HepG2 (cell line): ENCODE data around the gene GOLGA7B. TPM values are rescaled to one million over a fixed set of nuclear protein-coding genes. Genes with fewer than 3 reads are reported as not detected.

Experiments used
- ATAC-seq: fragments of 200-7000 bp; cut with Tn5 transposase; 3 replicates; pipeline ENCODE4 v1.9.1; 2020; ENCODE audit warnings: mild to moderate bottlenecking, moderate library complexity
- BruUV-seq: library from RNA; stranded (reverse); fragments of 400-500 nt; replicated peaks from 2 replicates; lab custom pipeline; 2021; lab: Mats Ljungman, UMichigan
- CTCF ChIA-PET: fragments of 300-600 bp; formaldehyde crosslinking; extraction: SDS; loops from one replicate; lab custom pipeline; 2021; ENCODE audit warnings: low total read pairs, inconsistent platforms, low intra/inter-chr PET ratio; lab: Yijun Ruan, JAX
- POLR2A ChIA-PET: fragments of 350-600 bp; sonication (Branson Sonifier 250); formaldehyde crosslinking; loops from one replicate; lab custom pipeline; 2020; ENCODE audit warnings: antibody characterized with exemption, inconsistent platforms; lab: Yijun Ruan, JAX
- DNase-seq: peaks from one replicate; pipeline ENCODE4 v3.0.0-alpha.2; 2015; ENCODE audit warnings: low spot score
- FAIRE-seq: peaks from 3 replicates; lab custom pipeline; 2011; peaks lifted over from hg19 to GRCh38; lab: Jason Lieb, UNC
- H2AFZ ChIP-seq: one replicate; pipeline ENCODE4 v1.6.1; 2011; ENCODE audit warnings: low read length, inconsistent platforms
- H3K27ac ChIP-seq: fragments of 300-600 bp; 3 replicates; pipeline ENCODE4 v1.8.0; 2011; ENCODE audit warnings: mixed run types, mild to moderate bottlenecking, mixed read lengths, low read length, inconsistent platforms; ENCODE audit not compliant: insufficient read depth; ENCODE audit errors: extremely low read length
- H3K27me3 ChIP-seq, 2 experiments: fragments of 200-600 bp in 1 of 2; 2 replicates in 1 of 2; 3 replicates in 1 of 2; pipeline versions ENCODE4 v1.6.0 to v1.8.0; 2011; ENCODE audit warnings: low read length in 2 of 2, mild to moderate bottlenecking in 2 of 2, moderate library complexity in 2 of 2, inconsistent platforms in 1 of 2; ENCODE audit not compliant: insufficient read depth in 2 of 2, control insufficient read depth in 1 of 2
- H3K36me3 ChIP-seq, 2 experiments: fragments of 200-600 bp in 1 of 2; replicated peaks in 1 of 2; 2 replicates in 1 of 2; 3 replicates in 1 of 2; pipeline versions ENCODE4 v1.5.1 to v1.8.0; 2011; ENCODE audit warnings: low read length in 2 of 2, inconsistent platforms in 1 of 2; ENCODE audit not compliant: insufficient read depth in 2 of 2, control insufficient read depth in 1 of 2
- H3K4me1 ChIP-seq: 2 replicates; pipeline ENCODE4 v1.5.1; 2012; ENCODE audit warnings: low read length, inconsistent platforms; ENCODE audit not compliant: insufficient read depth
- H3K4me2 ChIP-seq: 2 replicates; pipeline ENCODE4 v1.6.0; 2011; ENCODE audit warnings: low read depth, low read length, inconsistent platforms
- H3K4me3 ChIP-seq, 3 experiments: fragments of 200-600 bp in 1 of 3; sonication (generic), shearing (Covaris generic) in 1 of 3; replicated peaks in 1 of 3; 2 replicates each; pipeline ENCODE4 v1.5.1; 2011 to 2016; ENCODE audit warnings: low read length in 3 of 3, inconsistent platforms in 2 of 3, low read depth in 2 of 3, mild to moderate bottlenecking in 2 of 3, control low read depth in 1 of 3, mixed read lengths in 1 of 3; ENCODE audit not compliant: insufficient read depth in 1 of 3
- H3K79me2 ChIP-seq: one replicate; pipeline ENCODE4 v1.6.1; 2011; ENCODE audit warnings: low read length, inconsistent platforms; ENCODE audit not compliant: insufficient read depth
- H3K9ac ChIP-seq: 2 replicates; pipeline ENCODE4 v1.6.0; 2011; ENCODE audit warnings: mild to moderate bottlenecking, low read depth, low read length, inconsistent platforms; ENCODE audit not compliant: insufficient read depth
- H3K9me3 ChIP-seq: 2 replicates; pipeline ENCODE4 v1.5.1; 2012; ENCODE audit warnings: mild to moderate bottlenecking, low read length
- H4K20me1 ChIP-seq: 2 replicates; pipeline ENCODE4 v1.6.0; 2011; ENCODE audit warnings: inconsistent platforms, mild to moderate bottlenecking, low read length, moderate library complexity; ENCODE audit not compliant: insufficient read depth
- ETV5 ChIP-seq: IDR thresholded peaks from 2 replicates; pipeline ENCODE4 v1.6.1; 2018; ENCODE audit warnings: missing biosample characterization, missing genetic modification reagents, inconsistent platforms, borderline replicate concordance
- GPN1 ChIP-seq: sonication (generic); formaldehyde crosslinking; IDR thresholded peaks from 2 replicates; pipeline ENCODE4 v1.5.1; 2020; ENCODE audit warnings: missing genetic modification reagents, borderline replicate concordance
- KLF16 ChIP-seq, 2 experiments: sonication (generic) in 1 of 2; formaldehyde crosslinking in 1 of 2; IDR thresholded peaks; 2 replicates each; pipeline versions ENCODE4 v1.6.1 to v1.8.0; 2016 to 2023; ENCODE audit warnings: missing genetic modification reagents in 2 of 2, missing compliant biosample characterization in 1 of 2
- MYPOP ChIP-seq: sonication (generic); formaldehyde crosslinking; IDR thresholded peaks from 2 replicates; pipeline ENCODE4 v1.8.1; 2023; ENCODE audit warnings: mild to moderate bottlenecking, moderate library complexity, missing genetic modification reagents
- NBN ChIP-seq: fragments of 450-650 bp; conservative IDR thresholded peaks from 2 replicates; pipeline ENCODE4 v1.6.1; 2017
- POGZ ChIP-seq: sonication (generic); formaldehyde crosslinking; IDR thresholded peaks from 2 replicates; pipeline ENCODE4 v1.4.0; 2020; ENCODE audit warnings: mild to moderate bottlenecking, missing genetic modification reagents
- SATB2 ChIP-seq: sonication (generic); formaldehyde crosslinking; IDR thresholded peaks from 2 replicates; pipeline ENCODE4 v1.5.0; 2020; ENCODE audit warnings: missing genetic modification reagents
- SKIL ChIP-seq: sonication (generic); formaldehyde crosslinking; IDR thresholded peaks from 2 replicates; pipeline ENCODE4 v1.8.0; 2022; ENCODE audit warnings: missing genetic modification reagents, mild to moderate bottlenecking, moderate library complexity, borderline replicate concordance
- SRSF9 ChIP-seq: fragments of 200-400 bp; formaldehyde crosslinking; IDR thresholded peaks from 2 replicates; pipeline ENCODE4 v1.6.1; 2018; ENCODE audit warnings: borderline replicate concordance, mild to moderate bottlenecking, low read depth, low read length; ENCODE audit not compliant: insufficient read depth, poor library complexity, severe bottlenecking
- ZNF383 ChIP-seq: sonication (generic); formaldehyde crosslinking; IDR thresholded peaks from 2 replicates; pipeline ENCODE4 v1.4.0; 2020; ENCODE audit warnings: missing genetic modification reagents, mild to moderate bottlenecking, borderline replicate concordance
- WGBS: methylation state at CpG from one replicate; pipeline ENCODE4 v1.1.6; 2017; ENCODE audit warnings: low lambda C conversion rate; 5-methylcytosine and 5-hydroxymethylcytosine counted together
- in situ Hi-C: cut with HindIII; loops from 2 replicates; pipeline ENCODE4 v1.10.0; 2017; ENCODE audit warnings: low pct_unique_long_range_greater_than_20kb; ENCODE audit not compliant: extremely low pct_ligation_motif_present
- intact Hi-C: fragments of 100-400 bp; cut with micrococcal nuclease; formaldehyde crosslinking; loops from one replicate; pipeline ENCODE4 v1.10.0; 2022; ENCODE audit not compliant: unreplicated experiment
- polyA plus RNA-seq, 8 experiments: library from polyadenylated mRNA; depleted of rRNA in 3 of 8; stranded (reverse) in 7 of 8; unstranded in 1 of 8; fragments of >200 nt; fragmentation: Illumina TruSeq in 4 of 8; extraction: Trizol in 4 of 8; gene quantifications; 2 replicates each; pipeline versions ENCODE4 v1.2.1 to v1.2.3, GENCODE V29; 2011 to 2016; ENCODE audit warnings: low read depth in 4 of 8, missing spikeins in 1 of 8, mixed read lengths in 1 of 8; ENCODE audit not compliant: insufficient read depth in 1 of 8
- total RNA-seq, 5 experiments: library from RNA; depleted of rRNA; stranded (reverse); fragments of >200 nt; fragmentation: Illumina TruSeq; extraction: Trizol; gene quantifications; 2 replicates each; pipeline ENCODE4 v1.2.3, GENCODE V29; 2016; ENCODE audit warnings: low read depth in 1 of 5
- TF ChIP-seq, protein P1 (sequence below): sonication (generic); formaldehyde crosslinking; conservative IDR thresholded peaks from 2 replicates; pipeline ENCODE4 v1.8.0; 2022; ENCODE audit warnings: missing genetic modification reagents

Gene GOLGA7B
- total and polyA plus RNA-seq, 2 of the 13 experiments (the other 11 are each of a cell fraction or from before 2014, with no cell fraction given), result not detected

- Histone ChIP-seq H3K36me3 (no peaks in the 10 kb centered on the region), H3K27me3 (peaks cover 4 to 32% of the 10 kb centered on the region in 2 experiments; a peak in 3 of 5 replicates)
Observed at GRCh38 chr10:97913193-97913592, 63.5 kb downstream of the GOLGA7B start.

More at GRCh38 chr10:97913193-97913592, 63.5 kb downstream of the GOLGA7B start:
- H3K9me3 ChIP-seq, result no peaks in the 10 kb centered on the region
- no peak overlapping the region for H3K4me3 ChIP-seq
- no peak overlapping the region for H3K9ac ChIP-seq
- no peak overlapping the region for H2AFZ ChIP-seq
- TF ChIP-seq KLF16 (CRISPR knock-in tag; IDR thresholded peaks at IDR 0.05), result no peak
- no peak for TF ChIP-seq NBN
- TF ChIP-seq MYPOP (CRISPR knock-in tag), result no peak
- no peak for TF ChIP-seq ETV5 (CRISPR knock-in tag)
- TF ChIP-seq, protein P1, sequence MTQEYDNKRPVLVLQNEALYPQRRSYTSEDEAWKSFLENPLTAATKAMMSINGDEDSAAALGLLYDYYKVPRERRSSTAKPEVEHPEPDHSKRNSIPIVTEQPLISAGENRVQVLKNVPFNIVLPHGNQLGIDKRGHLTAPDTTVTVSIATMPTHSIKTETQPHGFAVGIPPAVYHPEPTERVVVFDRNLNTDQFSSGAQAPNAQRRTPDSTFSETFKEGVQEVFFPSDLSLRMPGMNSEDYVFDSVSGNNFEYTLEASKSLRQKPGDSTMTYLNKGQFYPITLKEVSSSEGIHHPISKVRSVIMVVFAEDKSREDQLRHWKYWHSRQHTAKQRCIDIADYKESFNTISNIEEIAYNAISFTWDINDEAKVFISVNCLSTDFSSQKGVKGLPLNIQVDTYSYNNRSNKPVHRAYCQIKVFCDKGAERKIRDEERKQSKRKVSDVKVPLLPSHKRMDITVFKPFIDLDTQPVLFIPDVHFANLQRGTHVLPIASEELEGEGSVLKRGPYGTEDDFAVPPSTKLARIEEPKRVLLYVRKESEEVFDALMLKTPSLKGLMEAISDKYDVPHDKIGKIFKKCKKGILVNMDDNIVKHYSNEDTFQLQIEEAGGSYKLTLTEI (CRISPR knock-in tag), result no peak
- TF ChIP-seq GPN1 (CRISPR knock-in tag), result no peak
- no peak for TF ChIP-seq SKIL (CRISPR knock-in tag)
- no peak for TF ChIP-seq POGZ
- TF ChIP-seq ZNF383, result no peak
- TF ChIP-seq SATB2 (CRISPR knock-in tag), result no peak
- no peak for TF ChIP-seq SRSF9
- no peak for FAIRE-seq
- WGBS, result 0% methylated on average over 2 of the region's 2 CpGs
- ATAC-seq, result no peak
- no peaks in the 10 kb centered on the region for H3K79me2 ChIP-seq
- no TSS peak for BruUV-seq
- DNase-seq, result no peak
- intact Hi-C loops, result no loop called here
- 0 out of 2 replicates have a peak, but pooled peaks cover 6% of the 10 kb centered on the region for H4K20me1 ChIP-seq
- in situ Hi-C loops, result loop anchor here (25.0 kb wide), 1 partner anchor 399 kb away; no protein-coding TSS in a partner anchor
- ChIA-PET POLR2A (no interaction called here), CTCF (interaction anchor here (1.5 kb wide), 1 partner anchor 128 kb away, joined by 4 read pairs; no protein-coding TSS in a partner anchor)
- no peaks in the 10 kb centered on the region for H3K4me1 ChIP-seq
- H3K27ac ChIP-seq, result no peak overlapping the region
- no peak overlapping the region for H3K4me2 ChIP-seq
